HG03439 (cell line): Measurements from ENCODE around the gene C1orf21.

ENCODE experiments used
- ATAC-seq: cut with Tn5 transposase; IDR thresholded peaks from one replicate; pipeline ENCODE4 v1.9.1; 2021; ENCODE audit warnings: mild to moderate bottlenecking, moderate library complexity; ENCODE audit not compliant: unreplicated experiment

The C1orf21 gene

GRCh38 chr1:184443201-184443600 lies 56.4 kb downstream of the C1orf21 start:
- ATAC-seq = no peak

DNA sequence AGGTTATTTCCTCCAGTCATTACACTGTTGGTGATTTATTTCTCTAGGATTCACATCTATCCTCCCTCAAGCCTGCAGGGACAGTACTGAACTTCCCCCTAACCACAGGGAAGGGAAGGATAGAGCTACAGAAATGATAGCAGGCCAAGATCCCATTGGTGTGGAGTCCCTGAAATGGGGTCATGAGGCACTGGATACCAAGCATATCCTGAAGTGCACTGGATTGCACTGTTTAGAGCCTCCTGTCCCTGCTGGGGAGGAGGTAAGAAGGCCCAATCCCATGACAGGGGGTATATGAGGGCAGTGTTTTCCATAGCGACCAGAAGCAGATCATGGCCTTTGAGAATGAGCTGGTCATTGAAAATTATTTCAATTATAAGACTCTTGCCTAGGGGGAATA lies 56.8 kb downstream of the C1orf21 start:
- ATAC-seq = no peak

- ATAC-seq = no peak
Observed at GRCh38 chr1:184445997-184446396, 59.2 kb downstream of the C1orf21 start.

DNA sequence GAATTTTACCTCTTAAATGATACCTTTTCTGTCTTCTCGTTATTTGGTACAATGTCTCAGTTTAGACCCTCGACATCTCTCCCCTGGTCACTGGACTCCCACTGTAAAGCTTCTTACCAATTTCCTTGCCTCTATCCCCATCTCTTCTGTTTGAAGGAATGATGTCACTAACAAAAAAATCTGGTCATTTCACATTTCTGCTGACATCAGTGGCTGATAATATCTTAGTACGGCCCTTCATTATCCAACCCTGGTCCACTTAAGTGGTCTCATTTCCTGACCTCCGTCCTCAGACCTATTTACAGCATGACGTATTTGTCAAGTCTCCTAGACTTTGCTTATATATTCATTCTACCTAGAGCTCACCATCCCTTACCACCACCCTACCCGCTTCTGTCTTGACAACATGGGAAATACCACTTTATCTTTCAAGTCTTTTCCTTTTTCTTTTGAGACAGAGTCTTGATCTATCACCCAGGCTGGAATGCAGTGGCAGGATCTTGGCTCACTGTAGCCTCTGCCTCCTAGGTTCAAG lies 60.9 kb downstream of the C1orf21 start:
- ATAC-seq = no peak

DNA sequence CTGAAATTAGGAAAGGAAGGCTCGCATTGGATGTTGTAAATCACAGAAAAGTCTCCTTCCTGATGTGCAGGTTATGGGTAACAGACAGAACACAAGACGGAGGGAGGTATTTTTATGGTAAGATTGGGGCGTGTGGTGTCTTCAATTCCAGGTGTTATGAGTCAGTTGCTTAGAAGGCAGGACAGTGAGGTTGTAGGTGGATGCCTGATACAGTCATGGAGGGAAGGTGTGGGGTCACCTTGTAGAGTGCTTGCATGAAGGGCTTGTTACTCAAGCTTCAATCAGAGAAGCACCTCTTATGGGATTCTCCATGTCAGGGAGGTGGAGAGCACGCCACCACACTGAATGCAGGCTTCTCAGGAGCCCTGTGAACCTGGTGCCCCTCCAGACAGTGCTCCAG lies 63.1 kb downstream of the C1orf21 start:
- no peak for ATAC-seq

- ATAC-seq = no peak
Observed at GRCh38 chr1:184455786-184456185, 69.0 kb downstream of the C1orf21 start.

- no peak for ATAC-seq
Observed at GRCh38 chr1:184456189-184456588, 69.4 kb downstream of the C1orf21 start.

DNA sequence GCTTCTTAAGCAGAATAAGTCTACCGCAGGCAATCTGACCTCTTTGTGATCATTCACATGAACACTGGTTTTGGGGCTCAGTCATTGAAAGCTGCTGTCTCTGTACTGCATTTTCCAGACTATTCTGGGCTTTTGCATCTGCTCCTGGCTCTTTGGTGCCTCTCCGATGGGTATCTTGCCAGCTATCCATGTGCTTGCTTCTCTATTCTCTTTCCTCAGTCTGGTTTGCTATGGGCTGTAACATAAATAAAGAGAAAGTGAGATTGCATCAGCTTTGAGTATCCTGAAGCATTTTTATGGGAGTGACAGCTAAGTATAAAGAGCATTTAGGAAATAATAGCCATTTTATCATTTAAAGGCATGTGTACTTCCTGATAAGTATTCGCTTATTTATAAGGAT lies 70.7 kb downstream of the C1orf21 start:
- ATAC-seq = no peak

- ATAC-seq = no peak
Observed at GRCh38 chr1:184461321-184461720, 74.5 kb downstream of the C1orf21 start.

- no peak for ATAC-seq
Observed at GRCh38 chr1:184462155-184462554, 75.3 kb downstream of the C1orf21 start.

- no peak for ATAC-seq
Observed at GRCh38 chr1:184462990-184463389, 76.2 kb downstream of the C1orf21 start.

- ATAC-seq = no peak
Observed at GRCh38 chr1:184463680-184464079, 76.9 kb downstream of the C1orf21 start.

DNA sequence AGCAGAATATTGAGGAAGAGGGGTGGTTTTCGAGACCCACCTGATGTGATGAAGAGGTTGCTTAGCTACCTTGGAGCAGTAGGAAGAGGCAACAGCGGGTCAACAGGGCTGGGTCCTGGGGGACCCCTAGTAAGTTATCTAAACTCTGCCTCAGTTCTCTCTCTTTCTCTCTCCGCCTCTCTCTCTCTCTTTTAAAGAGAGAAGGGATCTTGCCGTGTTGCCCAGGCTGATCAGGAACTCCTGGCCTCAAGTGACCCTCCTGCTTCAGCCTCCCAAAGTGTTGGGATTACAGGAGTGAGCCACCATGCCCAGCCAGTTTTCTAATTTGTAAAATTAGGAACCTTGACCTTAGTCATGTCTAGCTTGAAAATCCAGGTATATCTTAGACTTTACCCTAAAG lies 77.9 kb downstream of the C1orf21 start:
- no peak for ATAC-seq

- ATAC-seq = no peak
Observed at GRCh38 chr1:184465489-184466146, 78.8 kb downstream of the C1orf21 start.

- no peak for ATAC-seq
Observed at GRCh38 chr1:184467295-184467694, 80.5 kb downstream of the C1orf21 start.

- ATAC-seq = no peak
Observed at GRCh38 chr1:184469396-184469795, 82.6 kb downstream of the C1orf21 start.

DNA sequence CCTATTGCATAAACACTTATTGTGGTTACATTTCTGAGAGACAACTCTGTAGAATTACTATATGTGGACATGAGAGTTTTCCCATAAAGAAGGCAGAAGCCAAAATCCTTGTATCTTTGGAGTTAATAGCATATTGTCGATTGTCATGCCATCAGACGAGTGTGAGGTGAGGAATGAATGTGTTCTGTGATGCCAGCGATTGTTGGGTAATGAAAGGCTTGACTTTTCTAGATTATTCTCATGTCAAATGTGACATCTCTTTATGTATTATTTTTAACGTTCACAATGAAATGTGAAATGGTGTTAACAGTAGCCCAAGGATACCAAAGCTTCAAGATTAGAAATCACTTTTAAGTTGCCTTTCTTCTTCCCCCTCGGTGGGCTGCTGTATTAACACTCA lies 84.9 kb downstream of the C1orf21 start:
- no peak for ATAC-seq

DNA sequence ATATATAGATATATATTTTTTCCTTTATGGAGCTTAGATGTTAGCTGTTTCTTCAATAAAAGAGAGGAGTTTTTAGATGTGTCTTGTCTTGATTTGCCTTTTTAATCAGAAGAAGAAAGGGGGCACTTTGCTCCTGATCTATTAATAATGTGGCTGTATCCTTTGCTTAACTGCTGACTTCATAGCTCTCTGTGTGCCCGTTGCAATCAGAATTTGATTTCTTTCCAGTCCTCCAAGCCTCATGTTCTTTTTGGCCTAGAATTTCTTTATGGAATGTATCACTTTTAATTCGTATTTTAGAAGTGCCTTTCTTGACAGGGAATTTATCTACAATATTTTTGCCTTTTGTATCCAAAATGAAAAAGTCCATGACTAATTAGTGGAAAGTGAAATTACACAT lies 85.3 kb downstream of the C1orf21 start:
- ATAC-seq = no peak

- no peak for ATAC-seq
Observed at GRCh38 chr1:184473176-184473966, 86.5 kb downstream of the C1orf21 start.

GRCh38 chr1:184476187-184476586 lies 89.4 kb downstream of the C1orf21 start:
- no peak for ATAC-seq

DNA sequence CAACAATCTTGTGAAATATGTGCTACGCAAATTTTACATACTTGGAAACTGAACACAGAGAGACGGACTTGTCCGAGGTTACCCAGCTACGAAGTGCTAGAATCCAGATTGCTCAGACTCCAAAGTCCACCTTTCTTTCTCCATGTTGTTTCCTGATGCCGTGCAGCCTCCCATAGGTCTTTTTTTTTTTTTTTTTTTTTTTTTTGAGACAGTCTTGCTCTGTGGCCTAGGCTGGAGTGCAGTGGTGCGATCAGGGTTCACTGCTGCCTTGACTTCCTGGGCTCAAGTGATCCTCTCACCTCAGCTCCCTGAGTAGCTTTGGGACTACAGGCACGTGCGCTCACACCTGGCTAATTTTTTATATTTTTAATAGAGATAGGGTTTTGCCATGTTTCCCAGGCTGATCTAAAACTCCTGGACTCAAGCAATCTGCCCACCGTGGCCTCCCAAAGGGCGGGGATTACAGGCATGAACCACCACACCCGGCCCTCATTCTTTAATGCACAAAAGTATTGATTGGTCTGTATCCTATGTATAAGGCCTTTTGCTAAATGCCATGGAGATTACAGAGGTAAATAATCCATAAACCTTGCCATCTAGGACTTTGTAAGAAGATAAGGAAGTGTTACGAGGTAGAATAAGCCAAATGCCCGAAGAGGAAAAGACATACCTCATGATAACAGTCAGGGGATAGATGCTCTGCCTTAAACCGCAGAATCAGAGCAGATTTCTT lies 92.8 kb downstream of the C1orf21 start:
- ATAC-seq = no peak

DNA sequence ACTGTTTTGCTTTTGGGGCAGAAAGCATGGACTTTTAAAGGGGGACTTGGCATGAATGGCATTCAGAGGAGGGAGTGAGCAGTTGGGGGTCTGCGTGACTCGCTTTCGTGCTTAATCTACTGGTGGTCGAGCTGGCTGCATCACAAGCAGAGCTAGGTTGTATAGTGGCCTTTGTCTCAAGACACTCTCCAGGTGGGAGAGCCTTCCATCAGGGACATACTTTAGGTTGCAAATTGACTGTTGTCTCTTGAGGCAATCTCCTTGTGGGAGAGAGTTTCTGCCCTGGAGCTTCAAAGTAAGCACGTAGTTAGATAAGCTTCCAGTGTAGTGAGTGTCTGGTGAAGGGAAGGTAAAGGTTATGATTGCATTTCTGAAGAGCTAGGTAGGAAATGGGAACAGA lies 93.9 kb downstream of the C1orf21 start:
- no peak for ATAC-seq
